GM12891 (cell line): Measurements from ENCODE around the gene MBD6.

ENCODE experiments used
- DNase-seq: peaks from one replicate; pipeline ENCODE4 v3.0.0; 2011; ENCODE audit warnings: low spot score; ENCODE audit not compliant: insufficient read length
- FAIRE-seq: peaks from 2 replicates; lab custom pipeline; 2011; peaks lifted over from hg19 to GRCh38; lab: Jason Lieb, UNC
- PAX5 ChIP-seq: IDR thresholded peaks from 2 replicates; pipeline ENCODE4 v1.6.1; 2011; ENCODE audit warnings: low read length, moderate library complexity, mild to moderate bottlenecking; ENCODE audit not compliant: insufficient read depth, severe bottlenecking
- POLR2A ChIP-seq: IDR thresholded peaks from 2 replicates; pipeline ENCODE4 v1.6.1; 2011; ENCODE audit warnings: low read depth, low read length, control low read depth
- POLR2AphosphoS5 ChIP-seq: IDR thresholded peaks from 2 replicates; pipeline ENCODE4 v1.6.1; 2011; ENCODE audit warnings: low read depth, low read length, control low read depth
- POU2F2 ChIP-seq: IDR thresholded peaks from 2 replicates; pipeline ENCODE4 v1.6.1; 2011; ENCODE audit warnings: low read depth, mild to moderate bottlenecking, control low read depth, low read length, moderate library complexity
- SPI1 ChIP-seq: IDR thresholded peaks from 2 replicates; pipeline ENCODE4 v1.6.1; 2011; ENCODE audit warnings: low read depth, low read length, control low read depth
- TAF1 ChIP-seq: IDR thresholded peaks from 2 replicates; pipeline ENCODE4 v1.6.1; 2011; ENCODE audit warnings: low read depth, low read length, control low read depth

MBD6 gene

GRCh38 chr12:57575771-57576612 is 53.4 kb downstream of the MBD6 start:
- no peak for TF ChIP-seq POLR2A
- TF ChIP-seq SPI1, result no peak
- TF ChIP-seq POU2F2, result no peak
- no peak for TF ChIP-seq TAF1
- no peak for TF ChIP-seq PAX5
- no peak for TF ChIP-seq POLR2AphosphoS5
- no peak for FAIRE-seq
- no peak for DNase-seq

- DNase-seq, result no peak
- no peak for FAIRE-seq
- TF ChIP-seq POU2F2, result no peak
- no peak for TF ChIP-seq SPI1
- no peak for TF ChIP-seq POLR2A
- TF ChIP-seq PAX5, result no peak
- no peak for TF ChIP-seq POLR2AphosphoS5
Observed at GRCh38 chr12:57576613-57577160, 54.1 kb downstream of the MBD6 start.

GRCh38 chr12:57577981-57578758 is 55.5 kb downstream of the MBD6 start:
- FAIRE-seq, result no peak
- no peak for DNase-seq
- TF ChIP-seq PAX5 (no peak), TAF1 (no peak), POLR2A (no peak), POU2F2 (no peak), POLR2AphosphoS5 (no peak), SPI1 (no peak)

GRCh38 chr12:57579011-57579410 is 56.4 kb downstream of the MBD6 start:
- FAIRE-seq, result no peak
- TF ChIP-seq TAF1 (no peak), POU2F2 (no peak), POLR2A (no peak), POLR2AphosphoS5 (no peak), SPI1 (no peak)
- DNase-seq, result no peak
